Mucosa of stomach (tissue), 1 donor: ENCODE data around the gene SH2D3C.

ENCODE experiments used
- H3K27me3 ChIP-seq: one replicate; pipeline ENCODE4 v1.7.0; 2013; ENCODE audit warnings: mild to moderate bottlenecking, low read length; ENCODE audit not compliant: control insufficient read depth, insufficient read depth
- H3K36me3 ChIP-seq: one replicate; pipeline ENCODE4 v1.7.0; 2013; ENCODE audit warnings: low read length; ENCODE audit not compliant: control insufficient read depth, insufficient read depth
- H3K4me1 ChIP-seq: one replicate; pipeline ENCODE4 v1.7.0; 2013; ENCODE audit warnings: mild to moderate bottlenecking, low read length; ENCODE audit not compliant: control insufficient read depth, insufficient read depth
- H3K4me3 ChIP-seq: one replicate; pipeline ENCODE4 v1.7.0; 2013; ENCODE audit warnings: low read length
- H3K9ac ChIP-seq: one replicate; pipeline ENCODE4 v1.7.0; 2013; ENCODE audit warnings: mild to moderate bottlenecking, low read length, moderate library complexity
- H3K9me3 ChIP-seq: one replicate; pipeline ENCODE4 v1.7.0; 2013; ENCODE audit warnings: mild to moderate bottlenecking, low read length, moderate library complexity; ENCODE audit not compliant: control insufficient read depth
- donor health status: Pancreatic carcinoma.

SH2D3C gene

DNA sequence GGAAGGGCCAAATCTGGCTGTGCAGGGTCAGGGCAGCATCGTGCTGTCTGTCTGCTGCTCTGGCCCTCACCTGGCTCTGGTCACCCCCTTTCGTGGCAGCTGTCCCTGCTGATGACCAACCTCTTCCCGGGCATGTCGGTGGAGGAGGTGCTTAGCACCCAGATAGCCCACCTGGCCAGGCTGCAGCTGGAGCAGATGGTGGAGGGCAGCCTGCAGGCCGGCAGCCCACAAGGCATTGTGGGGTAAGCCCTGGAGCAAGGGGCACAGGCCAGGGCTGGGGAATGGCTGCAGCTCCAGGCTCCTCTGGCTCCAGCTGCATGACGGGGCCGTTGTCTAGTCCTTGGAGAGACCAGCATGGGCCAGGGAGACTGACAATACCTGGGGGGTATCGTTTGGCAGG is 51.6 kb downstream of the SH2D3C start:
- H3K4me3 ChIP-seq = no peak overlapping the region
- H3K36me3 ChIP-seq = no peaks in the 10 kb centered on the region
- H3K27me3 ChIP-seq = no peaks in the 10 kb centered on the region
- no peak overlapping the region for H3K9ac ChIP-seq
- H3K4me1 ChIP-seq = peaks cover 22% of the 10 kb centered on the region
- no peaks in the 10 kb centered on the region for H3K9me3 ChIP-seq

DNA sequence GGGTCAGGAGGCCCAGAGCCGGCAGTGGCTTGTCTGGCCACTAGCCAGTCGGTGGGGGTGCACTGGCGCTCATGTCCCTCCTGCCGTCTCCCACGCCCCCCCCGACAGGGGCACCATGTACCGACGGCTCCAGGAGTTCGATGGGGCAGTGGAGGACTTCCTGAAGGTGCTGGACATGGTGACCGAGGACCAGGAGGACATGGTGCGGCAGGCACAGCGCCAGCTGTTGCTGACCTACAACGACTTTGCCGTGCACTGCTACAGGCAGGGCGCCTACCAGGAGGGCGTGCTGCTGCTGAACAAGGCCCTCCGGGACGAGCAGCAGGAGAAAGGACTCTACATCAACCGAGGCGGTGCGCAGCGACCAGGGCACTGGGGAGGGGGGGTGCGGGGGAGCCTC is 54.5 kb downstream of the SH2D3C start:
- Histone ChIP-seq H3K4me1 (peaks cover 23% of the 10 kb centered on the region), H3K4me3 (no peak overlapping the region), H3K27me3 (no peaks in the 10 kb centered on the region), H3K36me3 (no peaks in the 10 kb centered on the region), H3K9ac (no peak overlapping the region), H3K9me3 (no peaks in the 10 kb centered on the region)

DNA sequence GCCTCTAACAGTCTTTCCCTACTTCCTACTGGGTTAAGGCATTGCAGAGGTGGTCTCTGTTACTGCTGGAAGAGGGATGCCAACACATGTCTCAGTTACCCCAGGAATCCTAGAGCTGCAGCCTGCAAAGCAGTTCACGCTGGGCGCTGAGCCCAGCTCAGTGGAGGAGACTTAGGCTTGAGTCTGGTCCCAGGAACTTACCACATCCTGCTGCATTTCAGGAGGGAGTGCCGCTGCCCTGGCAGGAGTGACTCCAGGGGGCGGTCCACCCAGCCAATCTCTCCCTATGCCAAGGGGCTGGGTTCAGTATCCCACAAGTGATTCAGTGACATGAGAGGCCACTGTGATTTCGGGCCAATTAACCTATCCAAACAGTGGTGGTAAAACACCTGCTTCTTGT is 55.0 kb downstream of the SH2D3C start:
- H3K9me3 ChIP-seq = no peaks in the 10 kb centered on the region
- no peaks in the 10 kb centered on the region for H3K27me3 ChIP-seq

DNA sequence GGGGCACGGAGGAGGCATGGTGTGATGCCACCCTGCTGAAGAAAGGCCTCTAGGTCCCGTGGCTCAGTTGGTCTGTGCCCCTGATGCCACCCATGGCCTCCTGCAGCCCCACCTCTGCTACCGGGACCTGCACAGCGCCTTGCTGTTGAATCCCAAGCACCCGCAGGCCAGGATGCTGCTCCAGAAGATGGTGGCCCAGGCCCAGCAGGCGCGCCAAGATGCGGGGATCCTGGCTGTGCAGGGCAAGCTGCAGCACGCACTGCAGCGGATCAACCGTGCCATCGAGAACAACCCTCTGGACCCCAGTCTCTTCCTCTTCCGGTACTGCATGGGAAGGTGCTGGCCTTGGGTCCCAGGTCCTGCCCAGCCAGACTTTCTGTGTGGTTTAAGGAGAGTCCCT is 55.5 kb downstream of the SH2D3C start:
- H3K27me3 ChIP-seq = no peaks in the 10 kb centered on the region
- no peak overlapping the region for H3K9ac ChIP-seq

More for the DNA sequence above, 55.0 kb downstream of the SH2D3C start:
- H3K9ac ChIP-seq = no peak overlapping the region
- no peaks in the 10 kb centered on the region for H3K36me3 ChIP-seq
- peaks cover 23% of the 10 kb centered on the region for H3K4me1 ChIP-seq
- H3K4me3 ChIP-seq = no peak overlapping the region

DNA sequence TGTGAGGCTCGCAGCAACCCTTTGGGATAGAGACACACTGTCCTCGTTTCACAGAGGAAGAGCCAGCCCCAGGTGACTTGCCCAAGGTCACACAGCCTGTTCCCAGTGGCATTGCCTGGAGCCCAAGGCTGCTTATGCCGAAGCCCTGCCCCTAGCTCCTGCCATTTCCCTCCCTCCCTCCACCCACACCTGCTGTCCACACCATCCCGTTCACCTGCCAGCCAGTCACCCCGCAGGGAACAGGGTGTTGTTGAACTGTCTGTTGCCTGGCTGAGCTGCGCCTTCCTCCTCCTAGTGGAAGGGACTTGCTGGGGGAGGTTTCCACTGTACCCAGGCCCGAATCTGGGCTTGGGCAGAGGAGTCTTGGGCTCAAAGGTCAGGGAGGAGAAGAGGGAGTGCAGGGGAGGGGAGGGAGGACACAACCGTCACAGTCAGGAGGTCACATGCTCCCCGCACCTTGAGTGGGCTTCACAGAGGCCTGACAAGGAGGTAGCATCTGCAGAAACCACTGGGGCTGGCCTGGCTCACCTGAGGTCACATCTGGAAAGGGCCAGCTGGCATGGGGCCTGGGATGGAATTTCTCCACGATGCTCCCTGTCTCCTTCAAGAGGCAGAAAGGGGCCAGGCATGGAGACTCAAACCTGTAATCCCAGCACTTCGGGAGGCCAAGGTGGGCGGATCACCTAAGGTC is 56.3 kb downstream of the SH2D3C start:
- H3K36me3 ChIP-seq = no peaks in the 10 kb centered on the region
- H3K9me3 ChIP-seq = no peaks in the 10 kb centered on the region
- H3K9ac ChIP-seq = no peak overlapping the region
- peaks cover 23% of the 10 kb centered on the region for H3K4me1 ChIP-seq
- no peak overlapping the region for H3K4me3 ChIP-seq
- H3K27me3 ChIP-seq = no peaks in the 10 kb centered on the region

More for the DNA sequence above, 55.5 kb downstream of the SH2D3C start:
- Histone ChIP-seq H3K4me1 (peaks cover 23% of the 10 kb centered on the region), H3K36me3 (no peaks in the 10 kb centered on the region), H3K9me3 (no peaks in the 10 kb centered on the region), H3K4me3 (no peak overlapping the region)

DNA sequence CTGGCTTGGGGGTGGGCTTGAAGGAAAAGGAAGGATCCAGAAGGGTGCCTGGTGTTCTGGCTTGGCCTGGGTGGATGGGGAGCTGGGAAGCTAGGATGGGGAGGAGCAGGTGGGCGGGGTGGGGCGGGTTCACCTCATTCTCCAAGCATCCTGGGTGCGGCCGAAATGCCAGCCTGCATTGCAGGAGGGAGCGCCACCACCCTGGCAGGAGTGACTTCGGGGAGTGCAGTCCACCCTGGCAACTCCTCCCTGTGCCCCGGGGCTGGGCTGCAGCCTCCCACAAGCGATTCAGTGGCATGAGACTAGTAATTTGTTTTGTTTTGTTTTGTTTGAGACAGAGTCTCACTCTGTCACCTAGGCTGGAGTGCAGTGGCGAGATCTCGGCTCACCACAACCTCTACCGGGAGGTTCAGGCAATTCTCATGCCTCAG is 57.1 kb downstream of the SH2D3C start:
- no peaks in the 10 kb centered on the region for H3K9me3 ChIP-seq
- no peaks in the 10 kb centered on the region for H3K36me3 ChIP-seq
- no peak overlapping the region for H3K9ac ChIP-seq
- no peak overlapping the region for H3K4me3 ChIP-seq
- peaks cover 23% of the 10 kb centered on the region for H3K4me1 ChIP-seq
- H3K27me3 ChIP-seq = no peaks in the 10 kb centered on the region

DNA sequence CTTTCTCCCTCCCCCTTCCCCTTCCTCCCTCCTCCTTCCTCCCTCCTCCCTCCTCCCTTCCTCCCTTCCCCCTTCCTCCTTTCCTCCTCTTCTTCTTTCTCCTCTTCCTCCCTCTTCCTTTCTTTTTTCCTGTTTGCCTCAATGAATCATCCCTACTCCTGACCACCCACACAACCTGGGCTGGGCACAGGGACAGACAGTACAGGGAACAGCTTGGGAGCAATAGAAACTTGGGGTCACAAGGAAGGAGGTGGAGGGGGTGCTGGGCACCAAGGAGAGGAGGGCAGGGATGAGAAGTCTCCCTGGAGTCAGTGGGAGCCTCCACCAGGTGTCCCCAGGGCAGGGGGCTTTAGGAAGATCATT is 57.6 kb downstream of the SH2D3C start:
- Histone ChIP-seq H3K9ac (no peak overlapping the region), H3K27me3 (no peaks in the 10 kb centered on the region), H3K4me3 (no peak overlapping the region), H3K9me3 (no peaks in the 10 kb centered on the region), H3K36me3 (no peaks in the 10 kb centered on the region), H3K4me1 (peaks cover 28% of the 10 kb centered on the region)

DNA sequence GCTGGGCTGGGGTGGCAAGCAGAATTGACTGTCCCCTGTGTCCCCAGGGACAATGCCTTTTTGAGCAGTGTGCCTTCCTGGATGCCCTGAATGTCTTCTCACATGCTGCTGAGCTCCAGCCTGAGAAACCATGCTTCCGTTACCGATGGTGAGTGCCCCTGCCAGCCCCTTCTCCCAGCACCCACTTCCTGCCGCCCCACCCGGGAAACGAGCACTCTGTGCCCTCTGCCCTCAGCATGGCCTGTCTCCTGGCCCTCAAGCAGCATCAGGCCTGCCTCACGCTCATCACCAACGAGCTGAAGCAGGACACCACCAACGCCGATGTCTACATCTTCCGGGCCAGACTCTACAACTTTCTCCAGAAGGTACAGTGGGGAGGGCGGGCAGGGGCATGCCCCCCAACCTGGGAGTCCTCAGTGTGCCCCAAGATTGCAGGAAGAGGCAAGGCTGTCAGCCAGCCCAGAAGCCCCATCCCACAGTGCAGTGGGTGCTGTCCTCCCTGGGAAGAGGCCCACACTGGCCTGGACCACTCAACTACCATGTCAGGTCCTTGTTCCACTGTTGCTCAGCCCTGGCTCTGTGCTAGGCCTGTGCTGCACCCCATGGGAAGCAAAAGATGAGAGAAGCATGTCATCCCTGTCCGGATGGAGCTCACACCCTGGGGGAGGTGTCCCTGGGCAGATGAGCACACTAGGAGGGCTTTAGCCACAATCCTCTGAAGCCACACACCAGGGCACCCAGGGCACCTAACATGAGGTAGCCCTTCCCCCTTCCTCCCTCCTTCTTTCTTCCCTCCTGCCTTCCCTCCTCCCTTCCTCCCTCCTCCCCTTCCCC is 58.2 kb downstream of the SH2D3C start:
- H3K4me3 ChIP-seq = no peak overlapping the region
- H3K9me3 ChIP-seq = no peaks in the 10 kb centered on the region
- H3K4me1 ChIP-seq = peaks cover 29% of the 10 kb centered on the region
- no peak overlapping the region for H3K9ac ChIP-seq
- H3K36me3 ChIP-seq = no peaks in the 10 kb centered on the region
- H3K27me3 ChIP-seq = no peaks in the 10 kb centered on the region

DNA sequence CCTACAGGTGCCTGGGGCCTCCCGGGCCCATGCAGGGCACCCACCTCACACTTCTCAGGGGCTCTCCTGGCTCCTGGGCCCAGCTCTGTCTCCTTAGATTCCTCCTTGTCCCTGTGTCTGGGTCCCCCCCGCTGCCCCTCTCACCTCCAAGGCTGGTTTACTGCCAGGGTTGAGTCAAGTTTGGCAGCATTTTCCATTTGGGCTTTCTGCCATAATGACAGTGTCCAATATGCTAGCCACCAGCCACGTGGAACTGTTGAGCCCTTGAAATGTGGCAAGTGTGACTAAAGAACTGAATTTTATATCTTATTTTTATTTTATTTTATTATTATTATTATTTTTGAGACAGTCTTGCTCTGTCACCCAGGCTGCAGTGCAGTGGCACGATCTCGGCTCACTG is 60.7 kb downstream of the SH2D3C start:
- Histone ChIP-seq H3K4me3 (no peak overlapping the region), H3K9ac (no peak overlapping the region), H3K4me1 (peaks cover 10% of the 10 kb centered on the region), H3K27me3 (no peaks in the 10 kb centered on the region), H3K36me3 (no peaks in the 10 kb centered on the region), H3K9me3 (no peaks in the 10 kb centered on the region)

DNA sequence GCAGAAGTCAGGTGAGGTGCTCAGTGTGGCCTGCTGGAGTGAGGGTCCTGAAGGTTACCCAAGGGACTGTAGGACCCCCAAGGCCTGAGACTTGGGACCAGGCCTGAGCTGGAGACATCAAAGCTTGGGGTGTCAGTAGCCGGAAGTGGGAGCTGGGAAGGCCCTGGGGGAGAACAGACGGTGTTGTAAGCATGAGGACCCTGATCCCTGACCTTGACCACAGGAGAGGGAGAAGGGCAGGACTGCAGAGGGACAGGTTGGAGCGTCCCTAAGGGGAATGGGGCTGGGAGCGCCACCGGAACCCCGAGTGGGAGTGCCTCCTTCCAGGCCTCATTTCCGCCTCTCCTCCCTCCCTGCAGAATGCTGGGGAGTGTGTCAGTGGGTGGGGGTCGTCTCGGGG is 62.1 kb downstream of the SH2D3C start:
- no peaks in the 10 kb centered on the region for H3K9me3 ChIP-seq
- H3K4me3 ChIP-seq = peak overlapping the region; percentile 78
- no peak overlapping the region for H3K9ac ChIP-seq
- no peaks in the 10 kb centered on the region for H3K36me3 ChIP-seq
- H3K4me1 ChIP-seq = peaks cover 6% of the 10 kb centered on the region
- no peaks in the 10 kb centered on the region for H3K27me3 ChIP-seq

DNA sequence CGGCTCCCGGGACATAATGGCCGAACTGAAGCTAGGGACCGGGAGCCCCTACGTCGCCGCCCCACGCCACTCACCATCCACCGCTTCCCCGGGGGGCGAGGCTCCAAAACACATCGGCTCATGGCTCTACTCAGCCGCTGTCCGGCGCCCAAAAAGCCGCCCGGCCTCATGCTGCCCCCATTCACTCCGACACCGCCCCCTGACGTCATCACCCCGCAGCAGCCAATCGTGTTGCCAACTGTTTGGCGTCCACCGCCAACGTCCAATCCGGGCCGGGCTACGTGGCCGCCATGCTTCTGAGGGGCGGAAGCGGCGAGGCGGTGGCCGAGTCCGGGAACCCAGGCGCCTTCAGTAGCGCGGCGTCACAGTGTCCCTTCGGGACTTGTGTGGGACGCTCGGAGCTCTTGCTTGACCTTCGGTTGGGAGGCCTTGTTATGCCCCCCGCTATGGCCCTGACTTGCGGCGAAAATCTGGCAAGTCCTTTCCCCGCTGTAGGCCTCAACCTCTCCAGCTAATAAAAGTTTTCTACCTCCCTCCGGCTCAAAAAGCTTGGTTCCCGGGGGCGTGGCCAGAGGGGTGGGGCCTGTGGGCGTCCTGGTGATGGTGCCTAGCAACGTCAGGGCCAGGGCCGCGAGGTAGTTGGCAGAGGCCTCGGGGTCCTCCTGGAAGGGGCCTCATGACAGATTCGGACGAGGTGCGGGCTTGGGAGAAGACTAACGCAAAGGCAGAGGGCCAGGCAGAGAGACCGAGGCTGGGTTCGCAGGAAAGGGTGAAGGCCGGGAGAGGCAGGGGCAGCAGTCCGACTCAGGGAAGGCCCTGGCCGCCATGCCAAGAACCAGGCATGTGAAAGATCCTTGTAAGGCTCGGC is 62.8 kb downstream of the SH2D3C start, which contains the start of the genes PTRH1 and TTC16:
Gene PTRH1 (minus strand): TSS at position 194 of the 868 bp plus-strand sequence. CDS start 24 bp downstream, at position 170.
Gene TTC16 (plus strand): TSS at position 610 of the 868 bp plus-strand sequence. CDS start 67 bp downstream, at position 677.
- peaks cover 6% of the 10 kb centered on the region for H3K4me1 ChIP-seq
- H3K9me3 ChIP-seq = no peaks in the 10 kb centered on the region
- no peaks in the 10 kb centered on the region for H3K36me3 ChIP-seq
- peak within 1 kb of the TSS; percentile 78 for H3K4me3 ChIP-seq
- no peaks in the 10 kb centered on the region for H3K27me3 ChIP-seq
- H3K9ac ChIP-seq = peak within 1 kb of the TSS; percentile 74
